OCI-LY3 (cell line): ENCODE results near the gene SAMD11.
A peak's percentile ranks its signal among the peaks of the same experiment; 100 is the strongest.

ENCODE experiments used
- H2AFZ ChIP-seq: fragments of 200-600, 300-600 bp; shearing (Covaris generic); 2 replicates; pipeline ENCODE4 v1.6.0; 2014; ENCODE audit warnings: antibody characterized with exemption, low read depth, low read length
- H3K27ac ChIP-seq: fragments of 200-600, 300-600 bp; sonication (generic); 2 replicates; pipeline ENCODE4 v1.5.1; 2014; ENCODE audit warnings: mild to moderate bottlenecking, low read length, moderate library complexity, mixed read lengths
- H3K27me3 ChIP-seq: fragments of 200-600, 300-600 bp; sonication (generic); 2 replicates; pipeline ENCODE4 v1.6.1; 2014; ENCODE audit warnings: low read depth, low read length, mixed read lengths
- H3K36me3 ChIP-seq: fragments of 200-600, 300-600 bp; sonication (generic); replicated peaks from 2 replicates; pipeline ENCODE3; 2014; ENCODE audit warnings: low read depth, low read length, mixed read lengths
- H3K4me1 ChIP-seq: fragments of 300-600, 200-600 bp; sonication (generic); 2 replicates; pipeline ENCODE4 v1.6.1; 2014; ENCODE audit warnings: low read length, mixed read lengths
- H3K4me2 ChIP-seq: fragments of 200-600, 300-600 bp; sonication (generic); 2 replicates; pipeline ENCODE4 v1.6.1; 2014; ENCODE audit warnings: low read length, mixed read lengths
- H3K4me3 ChIP-seq: fragments of 300-600, 200-600 bp; sonication (generic); 2 replicates; pipeline ENCODE4 v1.5.1; 2014; ENCODE audit warnings: antibody characterized with exemption, mild to moderate bottlenecking, low read length, moderate library complexity
- H3K79me2 ChIP-seq: fragments of 300-600, 200-600 bp; shearing (Covaris generic); 2 replicates; pipeline ENCODE4 v1.6.1; 2014; ENCODE audit warnings: mild to moderate bottlenecking, low read length, mixed read lengths
- H3K9ac ChIP-seq: fragments of 300-600, 200-600 bp; shearing (Covaris generic); 2 replicates; pipeline ENCODE4 v1.6.0; 2014; ENCODE audit warnings: mild to moderate bottlenecking, low read length, moderate library complexity
- H3K9me3 ChIP-seq: fragments of 200-600, 300-600 bp; shearing (Covaris generic); 2 replicates; pipeline ENCODE4 v1.6.1; 2014; ENCODE audit warnings: low read length, mixed read lengths; ENCODE audit not compliant: insufficient read depth
- H4K20me1 ChIP-seq: fragments of 200-600, 300-600 bp; sonication (generic); 2 replicates; pipeline ENCODE4 v1.6.1; 2016; ENCODE audit warnings: low read length, mixed read lengths; ENCODE audit not compliant: insufficient read depth
- CTCF ChIP-seq: fragments of 200-600, 300-600 bp; sonication (generic); IDR thresholded peaks from 2 replicates; pipeline ENCODE4 v1.5.1; 2014; ENCODE audit warnings: antibody characterized with exemption, low read length, low read depth
- EZH2phosphoT487 ChIP-seq: fragments of 200-600 bp; shearing (Covaris generic); IDR thresholded peaks from 2 replicates; pipeline ENCODE4 v1.6.1; 2018; ENCODE audit warnings: antibody characterized with exemption, mixed run types, low read depth

Gene SAMD11

GRCh38 chr1:918353-918752 is 5.4 kb upstream of the SAMD11 start:
- H3K36me3 ChIP-seq: no peaks in the 10 kb centered on the region

GRCh38 chr1:918843-919242 is 4.9 kb upstream of the SAMD11 start:
- peaks cover 39% of the 10 kb centered on the region for H3K27me3 ChIP-seq
- 0 out of 2 replicates have a peak, but pooled peaks cover 6% of the 10 kb centered on the region for H3K4me1 ChIP-seq
- H3K4me2 ChIP-seq: no peak overlapping the region
- H3K79me2 ChIP-seq: no peaks in the 10 kb centered on the region
- no peaks in the 10 kb centered on the region for H3K9me3 ChIP-seq
- no peaks in the 10 kb centered on the region for H3K36me3 ChIP-seq
- H3K27ac ChIP-seq: no peak overlapping the region
- no peak for TF ChIP-seq CTCF
- TF ChIP-seq EZH2phosphoT487: no peak
- no peak overlapping the region for H2AFZ ChIP-seq
- H4K20me1 ChIP-seq: no peaks in the 10 kb centered on the region
- H3K4me3 ChIP-seq: no peak overlapping the region
- no peak overlapping the region for H3K9ac ChIP-seq

More at GRCh38 chr1:918353-918752, 5.4 kb upstream of the SAMD11 start:
- H3K4me2 ChIP-seq: no peak overlapping the region
- no peaks in the 10 kb centered on the region for H4K20me1 ChIP-seq
- TF ChIP-seq EZH2phosphoT487 (no peak), CTCF (no peak)
- no peak overlapping the region for H3K27ac ChIP-seq
- H3K79me2 ChIP-seq: no peaks in the 10 kb centered on the region
- H3K9ac ChIP-seq: no peak overlapping the region
- no peak overlapping the region for H3K4me3 ChIP-seq
- no peaks in the 10 kb centered on the region for H3K9me3 ChIP-seq
- H2AFZ ChIP-seq: no peak overlapping the region
- H3K4me1 ChIP-seq: 0 out of 2 replicates have a peak, but pooled peaks cover 6% of the 10 kb centered on the region
- peaks cover 39% of the 10 kb centered on the region for H3K27me3 ChIP-seq

DNA sequence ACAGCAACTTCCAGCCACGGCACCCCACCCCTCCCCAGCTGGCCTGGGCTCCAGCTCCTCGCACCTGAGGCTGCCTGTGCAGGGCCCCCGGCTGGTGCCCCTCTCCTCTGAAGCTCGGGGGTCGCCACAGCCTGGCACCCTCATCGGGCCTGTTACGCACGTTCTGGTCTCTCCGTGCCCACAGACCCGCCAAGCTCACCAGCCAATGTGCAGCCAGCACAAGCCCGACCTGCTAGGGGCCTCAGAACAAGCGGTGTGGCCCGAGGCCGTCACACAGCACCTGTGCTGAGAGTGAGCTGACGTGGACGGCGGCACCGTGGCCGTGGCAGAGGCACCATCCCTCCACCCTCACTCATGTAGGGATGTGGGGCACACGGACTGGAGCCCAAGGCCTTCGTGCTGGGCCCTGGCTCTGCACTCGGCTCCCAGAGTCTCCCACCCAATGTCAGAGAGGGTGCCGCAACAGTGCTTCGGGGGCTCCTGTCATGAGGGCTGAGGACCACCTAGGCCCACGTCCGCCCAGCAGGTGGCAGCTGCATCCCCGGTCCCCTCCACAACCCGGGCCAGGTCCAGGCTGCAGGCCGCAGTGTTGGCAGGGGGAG is 4.4 kb upstream of the SAMD11 start:
- Histone ChIP-seq H3K27me3 (peaks cover 39% of the 10 kb centered on the region), H3K4me1 (0 out of 2 replicates have a peak, but pooled peaks cover 6% of the 10 kb centered on the region)

GRCh38 chr1:920010-920409 is 3.7 kb upstream of the SAMD11 start:
- Histone ChIP-seq H3K9me3 (no peaks in the 10 kb centered on the region), H3K27ac (no peak overlapping the region), H3K9ac (no peak overlapping the region), H3K4me3 (no peak overlapping the region), H3K27me3 (peaks cover 36% of the 10 kb centered on the region), H3K36me3 (no peaks in the 10 kb centered on the region), H3K79me2 (no peaks in the 10 kb centered on the region), H2AFZ (no peak overlapping the region), H4K20me1 (no peaks in the 10 kb centered on the region), H3K4me2 (no peak overlapping the region), H3K4me1 (0 out of 2 replicates have a peak, but pooled peaks cover 6% of the 10 kb centered on the region)
- no peak for TF ChIP-seq CTCF
- no peak for TF ChIP-seq EZH2phosphoT487

More for the DNA sequence above, 4.4 kb upstream of the SAMD11 start:
- Histone ChIP-seq H3K4me2 (no peak overlapping the region), H2AFZ (no peak overlapping the region), H4K20me1 (no peaks in the 10 kb centered on the region), H3K36me3 (no peaks in the 10 kb centered on the region), H3K9me3 (no peaks in the 10 kb centered on the region), H3K9ac (no peak overlapping the region), H3K4me3 (no peak overlapping the region), H3K27ac (no peak overlapping the region), H3K79me2 (no peaks in the 10 kb centered on the region)
- TF ChIP-seq CTCF: peak; percentile 3; the same call in 1 of the 2 replicates
- no peak for TF ChIP-seq EZH2phosphoT487
